GM23338 (cell line): ENCODE measurements around the gene DDA1. TPM values are rescaled to one million over a fixed set of nuclear protein-coding genes. Genes with fewer than 3 reads are reported as not detected.

Source experiments
- CREB1 ChIP-seq: fragments of 250-450 bp; sonication (Bioruptor Pico); IDR thresholded peaks from 2 replicates; pipeline ENCODE4 v1.5.0; 2020; ENCODE audit warnings: low read depth, mild to moderate bottlenecking, moderate library complexity
- EZH2 ChIP-seq: fragments of 200-600 bp; sonication (generic); IDR thresholded peaks from one replicate; pipeline ENCODE4 v1.8.0; 2017; ENCODE audit warnings: antibody characterized with exemption, mild to moderate bottlenecking, low read depth; ENCODE audit not compliant: unreplicated experiment
- EZH2phosphoT487 ChIP-seq: fragments of 200-600 bp; sonication (generic); IDR thresholded peaks from one replicate; pipeline ENCODE4 v1.8.1; 2018; ENCODE audit warnings: antibody characterized with exemption; ENCODE audit not compliant: unreplicated experiment
- NANOG ChIP-seq: IDR thresholded peaks from 2 replicates; pipeline ENCODE4 v1.6.1; 2016; ENCODE audit warnings: antibody characterized with exemption, borderline replicate concordance
- STAT1 ChIP-seq: IDR thresholded peaks from one replicate; pipeline ENCODE4 v1.6.1; 2016; ENCODE audit warnings: antibody characterized with exemption; ENCODE audit not compliant: unreplicated experiment
- ZNF114 ChIP-seq: fragments of 250-450 bp; sonication (Bioruptor Pico); IDR thresholded peaks from 2 replicates; pipeline ENCODE4 v1.5.0; 2020; ENCODE audit warnings: mild to moderate bottlenecking, moderate library complexity
- ZNF331 ChIP-seq: fragments of 250-450 bp; sonication (Bioruptor Pico); IDR thresholded peaks from 2 replicates; pipeline ENCODE4 v1.5.0; 2020; ENCODE audit warnings: low read depth, mild to moderate bottlenecking, moderate library complexity
- ZNF462 ChIP-seq: fragments of 250-450 bp; sonication (Bioruptor Pico); IDR thresholded peaks from 2 replicates; pipeline ENCODE4 v1.5.0; 2020; ENCODE audit warnings: mild to moderate bottlenecking, moderate library complexity
- polyA plus RNA-seq: library from polyadenylated mRNA; unstranded; fragments of >200 nt; fragmentation: Nextera tagmentation; extraction: Ambion mirVana; gene quantifications from 2 replicates; pipeline ENCODE4 v1.2.1, GENCODE V29; 2016
- total RNA-seq: library from RNA; depleted of rRNA; stranded (reverse); fragments of >200 nt; shearing (Covaris generic); gene quantifications from 2 replicates; pipeline ENCODE4 v1.2.3, GENCODE V29; 2014

DDA1 gene
- total and polyA plus RNA-seq, 2 experiments from 2014 or later = 34.6 to 107 TPM

GRCh38 chr19:17329366-17330261 lies 20.3 kb downstream of the DDA1 start (continued):
- no peak for TF ChIP-seq ZNF331 (CRISPR knock-in tag)
- TF ChIP-seq NANOG = no peak
- TF ChIP-seq EZH2 = no peak
- no peak for TF ChIP-seq ZNF462 (CRISPR knock-in tag)
- no peak for TF ChIP-seq CREB1 (CRISPR knock-in tag)
- TF ChIP-seq EZH2phosphoT487 = no peak
- no peak for TF ChIP-seq STAT1
- no peak for TF ChIP-seq ZNF114 (CRISPR knock-in tag)
